Measurements from ENCODE around the gene ASTN2.

The ASTN2 gene

DNA sequence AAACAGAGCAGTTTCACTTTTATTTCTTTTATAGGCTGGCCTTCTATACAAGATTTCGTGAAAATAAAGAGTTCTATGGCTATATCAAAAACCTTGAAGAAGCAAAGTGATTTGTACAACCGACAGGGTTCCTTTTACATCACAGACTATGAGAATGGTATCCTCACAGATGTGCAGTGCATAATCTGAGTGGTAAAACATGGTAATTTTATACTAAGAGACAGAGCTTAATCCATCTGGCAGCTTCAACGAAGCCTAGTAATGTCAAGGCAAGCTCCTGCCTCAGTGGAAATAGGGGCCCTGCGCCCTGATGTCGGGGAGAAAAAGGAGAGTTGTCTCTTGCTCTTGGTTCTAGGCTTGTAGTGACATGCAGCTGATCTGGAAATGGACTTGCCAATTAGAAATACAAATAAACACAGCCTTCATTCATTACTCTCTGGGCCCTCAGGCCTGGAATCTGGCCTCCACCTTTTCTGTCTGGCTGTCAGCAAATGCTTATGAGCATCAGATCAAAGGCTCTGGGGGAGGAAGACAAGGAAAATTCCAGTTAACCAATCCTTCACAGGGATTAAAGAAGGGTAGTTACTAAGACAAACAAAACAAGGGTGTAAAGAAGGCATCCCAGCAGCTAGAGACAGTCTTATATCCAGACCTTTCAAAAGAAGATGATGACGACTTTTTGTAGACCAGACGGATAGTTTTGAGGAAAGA is 761.4 kb downstream of the ASTN2 start:
- TF ChIP-seq Cebpa-rat (IDR thresholded peaks at IDR 0.05) = no peak
- Histone ChIP-seq H3K27me3 (no peaks in the 10 kb centered on the region), H3K36me3 (0 out of 22 replicates have a peak, but pooled peaks cover 0 to 6% (median 0%) of the 10 kb centered on the region in 11 experiments), H4K20me1 (no peaks in the 10 kb centered on the region; a peak in 1 of 22 replicates), H3K4me2 (no peak overlapping the region), H3K9me3 (replicated peaks in 1 of 11) (no peaks in the 10 kb centered on the region), H3K4me3 (no peak overlapping the region), H3K9ac (no peak overlapping the region), H3K4me1 (no peaks in the 10 kb centered on the region), H3K27ac (no peak overlapping the region)

DNA sequence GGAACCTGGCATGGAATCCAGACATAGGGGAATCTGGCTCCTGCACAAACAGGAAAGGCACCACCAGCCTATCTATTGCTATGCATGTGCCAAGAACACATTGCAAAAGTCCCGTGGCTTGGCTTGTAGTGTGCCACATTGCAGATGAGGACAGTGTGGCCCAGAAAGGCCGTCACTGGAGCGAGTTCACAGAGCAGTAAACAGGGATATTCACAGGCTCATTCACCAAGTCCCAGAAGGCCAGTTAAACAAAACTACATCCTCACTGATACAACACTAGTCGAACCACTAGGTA is 767.4 kb downstream of the ASTN2 start:
- H3K9ac ChIP-seq = no peak overlapping the region
- no peak overlapping the region for H3K27ac ChIP-seq
- no peaks in the 10 kb centered on the region for H3K9me3 ChIP-seq (replicated peaks in 1 of 11)
- H4K20me1 ChIP-seq = no peaks in the 10 kb centered on the region; a peak in 3 of 22 replicates
- no peaks in the 10 kb centered on the region for H3K27me3 ChIP-seq
- no peak for TF ChIP-seq Cebpa-rat (IDR thresholded peaks at IDR 0.05)
- 0 out of 22 replicates have a peak, but pooled peaks cover 0 to 6% (median 0%) of the 10 kb centered on the region in 11 experiments for H3K36me3 ChIP-seq
- H3K4me1 ChIP-seq = peaks cover 0 to 7% (median 0%) of the 10 kb centered on the region in 10 experiments; a peak in 2 of 20 replicates
- H3K4me3 ChIP-seq = no peak overlapping the region
- no peak overlapping the region for H3K4me2 ChIP-seq

DNA sequence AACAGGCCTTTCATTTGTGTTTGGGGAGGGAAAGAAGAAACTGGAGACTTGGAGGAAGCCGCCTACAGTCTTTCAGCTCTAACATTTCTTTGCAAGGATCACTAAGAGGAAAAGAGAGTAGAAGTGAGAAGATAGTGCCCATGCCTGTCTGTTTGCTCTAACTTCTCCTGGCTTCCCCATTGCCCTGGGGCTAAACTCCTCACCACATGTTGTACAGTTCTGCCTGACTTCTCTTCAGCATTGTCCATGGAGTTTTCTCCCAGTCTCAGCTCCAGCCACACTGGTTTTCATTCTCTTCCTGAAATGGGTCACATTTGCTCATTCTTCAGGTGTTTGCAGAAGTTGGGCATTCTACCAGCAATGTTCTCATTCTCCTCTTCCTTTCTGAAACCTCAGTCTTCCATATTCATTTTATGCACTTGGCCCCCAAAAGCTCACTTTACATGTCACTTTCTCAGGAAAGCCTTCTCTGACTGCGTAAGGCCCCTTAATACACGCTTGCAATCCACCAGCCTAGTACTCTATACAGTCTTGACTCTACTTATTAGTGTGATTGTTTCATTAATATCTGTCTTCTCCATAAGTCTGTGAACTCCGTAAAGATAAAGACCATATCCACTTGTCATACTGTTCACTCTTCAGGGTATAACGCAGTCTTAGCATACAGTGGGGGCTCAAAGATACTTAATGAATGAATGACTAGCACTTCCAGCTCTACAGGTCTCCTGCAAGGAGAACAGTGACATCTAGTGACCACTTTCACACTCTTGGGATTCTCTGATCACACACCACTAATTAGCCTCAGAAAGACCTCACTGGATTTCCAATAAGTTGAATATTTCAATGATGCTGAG is 768.0 kb downstream of the ASTN2 start:
- Histone ChIP-seq H3K4me3 (no peak overlapping the region), H3K9ac (no peak overlapping the region), H3K27me3 (no peaks in the 10 kb centered on the region), H4K20me1 (no peaks in the 10 kb centered on the region; a peak in 3 of 22 replicates), H3K9me3 (replicated peaks in 1 of 11) (no peaks in the 10 kb centered on the region), H3K27ac (no peak overlapping the region), H3K4me2 (no peak overlapping the region), H3K36me3 (0 out of 22 replicates have a peak, but pooled peaks cover 0 to 6% (median 0%) of the 10 kb centered on the region in 11 experiments), H3K4me1 (peaks cover 0 to 7% (median 0%) of the 10 kb centered on the region in 10 experiments; a peak in 2 of 20 replicates)
- no peak for TF ChIP-seq Cebpa-rat (IDR thresholded peaks at IDR 0.05)

DNA sequence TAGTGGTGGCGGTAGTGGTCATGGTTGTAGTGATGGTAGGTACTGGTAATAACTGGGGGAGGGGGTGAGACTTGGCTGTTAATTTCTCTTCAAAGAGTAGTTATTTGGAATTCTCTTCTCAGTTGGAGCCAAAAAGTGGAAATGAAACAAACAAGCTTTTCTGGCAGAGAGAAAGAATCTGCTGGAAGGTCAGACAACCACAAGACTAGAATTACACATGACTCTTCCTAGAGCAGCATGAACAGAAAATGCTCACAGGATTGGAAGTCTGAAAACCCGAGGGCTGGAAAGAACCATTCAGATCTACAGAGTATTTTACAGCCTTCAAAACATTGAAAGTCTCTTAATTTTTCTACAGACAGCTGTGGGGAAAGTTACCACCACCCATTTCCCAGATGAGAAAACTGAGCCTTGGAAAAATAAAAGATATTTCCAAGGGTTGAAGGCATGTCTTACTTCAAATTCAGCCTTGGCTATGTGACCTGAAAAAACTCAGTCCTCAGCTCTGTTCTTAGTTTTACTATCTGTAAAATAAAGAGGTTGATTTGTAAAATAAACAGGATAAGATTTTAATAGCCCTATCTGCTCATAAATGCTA is 770.7 kb downstream of the ASTN2 start:
- H3K27ac ChIP-seq = no peak overlapping the region
- H3K36me3 ChIP-seq = no peaks in the 10 kb centered on the region
- no peaks in the 10 kb centered on the region; a peak in 2 of 22 replicates for H4K20me1 ChIP-seq
- H3K27me3 ChIP-seq = no peaks in the 10 kb centered on the region
- H3K4me2 ChIP-seq = no peak overlapping the region
- H3K4me3 ChIP-seq = no peak overlapping the region
- H3K9ac ChIP-seq = no peak overlapping the region
- H3K4me1 ChIP-seq = peaks cover 0 to 7% (median 0%) of the 10 kb centered on the region in 10 experiments; a peak in 2 of 20 replicates
- no peaks in the 10 kb centered on the region for H3K9me3 ChIP-seq (replicated peaks in 1 of 11)
- TF ChIP-seq Cebpa-rat (IDR thresholded peaks at IDR 0.05) = no peak

DNA sequence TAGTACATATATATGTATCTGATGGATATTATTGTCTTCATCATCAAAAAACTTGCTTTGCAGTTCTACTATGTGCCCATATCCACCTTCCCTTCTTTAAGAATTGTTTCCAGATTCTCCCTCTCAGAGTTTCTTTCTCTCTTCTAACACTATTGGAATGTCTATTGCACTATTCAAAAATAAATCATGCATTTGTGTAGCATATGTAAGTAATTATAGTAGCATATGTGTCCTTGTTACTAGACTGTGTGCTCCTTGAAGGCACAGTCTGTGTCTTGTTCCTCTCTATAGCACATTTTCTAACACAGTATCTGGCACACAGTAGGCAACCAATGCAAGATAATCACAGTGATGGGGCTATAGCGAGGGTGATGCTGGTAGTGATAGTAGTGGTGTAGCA is 771.2 kb downstream of the ASTN2 start:
- no peak overlapping the region for H3K27ac ChIP-seq

DNA sequence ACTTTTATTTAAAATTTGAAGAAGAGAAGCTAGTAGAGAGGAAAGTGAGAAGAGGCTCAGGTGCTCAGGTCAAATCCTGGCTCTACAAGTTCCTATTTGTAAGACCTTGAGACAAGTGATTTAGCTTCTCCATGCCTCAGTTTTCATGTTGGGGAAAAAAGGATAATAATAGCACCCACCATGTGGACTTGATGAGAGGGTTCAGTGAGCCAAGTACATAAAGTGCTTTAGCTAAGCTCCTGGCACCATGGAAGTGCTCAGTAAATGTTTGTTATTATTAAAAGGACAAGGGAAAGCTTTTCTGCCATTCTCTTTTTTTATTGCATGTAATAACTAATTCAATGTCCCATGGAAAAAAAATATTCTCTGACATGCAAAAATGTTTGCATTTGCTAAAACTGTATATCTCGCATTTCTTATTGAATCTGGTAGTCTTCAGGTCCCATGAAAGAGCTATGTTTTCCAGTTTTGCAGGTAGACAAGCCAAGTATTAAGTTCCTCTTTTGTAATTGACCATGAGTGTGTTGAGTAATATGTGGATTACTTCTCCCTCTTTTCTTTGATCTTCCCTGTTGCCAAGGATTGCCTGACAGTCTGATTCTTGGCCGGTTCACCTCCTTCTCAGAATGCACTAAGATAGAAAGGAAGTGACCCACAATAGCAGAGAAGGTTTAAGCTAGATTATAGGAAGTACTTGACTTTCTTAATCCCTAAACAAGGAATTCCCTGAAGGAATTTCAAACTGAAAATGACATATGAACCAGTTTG is 773.4 kb downstream of the ASTN2 start:
- no peaks in the 10 kb centered on the region for H4K20me1 ChIP-seq
- H3K27me3 ChIP-seq = no peaks in the 10 kb centered on the region
- no peak overlapping the region for H3K4me3 ChIP-seq
- no peak for TF ChIP-seq Cebpa-rat (IDR thresholded peaks at IDR 0.05)
- H3K9me3 ChIP-seq (replicated peaks in 1 of 11) = no peaks in the 10 kb centered on the region
- H3K9ac ChIP-seq = no peak overlapping the region
- no peak overlapping the region for H3K4me2 ChIP-seq
- H3K27ac ChIP-seq = no peak overlapping the region
- no peaks in the 10 kb centered on the region for H3K36me3 ChIP-seq
- peaks cover 0 to 7% (median 0%) of the 10 kb centered on the region in 10 experiments; a peak in 2 of 20 replicates for H3K4me1 ChIP-seq

More for the DNA sequence above, 771.2 kb downstream of the ASTN2 start:
- no peak for TF ChIP-seq Cebpa-rat (IDR thresholded peaks at IDR 0.05)
- H3K4me1 ChIP-seq = peaks cover 0 to 7% (median 0%) of the 10 kb centered on the region in 10 experiments; a peak in 2 of 20 replicates
- no peaks in the 10 kb centered on the region for H3K27me3 ChIP-seq
- H3K9me3 ChIP-seq (replicated peaks in 1 of 11) = no peaks in the 10 kb centered on the region
- no peaks in the 10 kb centered on the region for H3K36me3 ChIP-seq
- H3K4me3 ChIP-seq = no peak overlapping the region
- no peaks in the 10 kb centered on the region; a peak in 2 of 22 replicates for H4K20me1 ChIP-seq
- H3K9ac ChIP-seq = no peak overlapping the region
- no peak overlapping the region for H3K4me2 ChIP-seq

DNA sequence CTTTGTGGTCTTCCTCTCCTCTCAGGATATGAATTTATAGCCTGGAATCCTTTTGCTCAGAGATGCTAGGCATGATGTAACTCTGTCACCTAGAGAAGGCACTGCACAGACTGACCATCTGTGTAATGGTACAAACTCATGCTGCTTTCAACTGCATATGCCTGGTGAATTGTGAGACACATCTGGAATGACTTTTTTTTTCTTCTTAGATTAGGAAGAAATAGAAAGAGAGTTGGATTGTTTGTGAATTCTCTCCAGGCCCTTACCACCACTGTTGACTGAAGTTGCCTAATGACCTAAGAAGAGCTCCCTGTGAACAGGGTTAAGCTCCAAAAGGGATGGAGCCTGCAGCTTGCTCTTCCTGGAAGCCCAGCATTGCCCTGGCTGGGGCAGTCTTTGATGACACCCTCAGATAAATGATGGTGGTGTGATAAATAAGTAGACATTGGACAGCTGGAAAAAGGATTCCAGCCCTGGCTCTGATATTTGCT is 775.6 kb downstream of the ASTN2 start:
- H3K9me3 ChIP-seq (replicated peaks in 1 of 11) = no peaks in the 10 kb centered on the region
- TF ChIP-seq Cebpa-rat (IDR thresholded peaks at IDR 0.05) = no peak
- H3K27ac ChIP-seq = no peak overlapping the region
- H4K20me1 ChIP-seq = no peaks in the 10 kb centered on the region
- H3K4me3 ChIP-seq = no peak overlapping the region
- peaks cover 0 to 5% (median 0%) of the 10 kb centered on the region in 10 experiments; a peak in 2 of 20 replicates for H3K4me1 ChIP-seq
- H3K4me2 ChIP-seq = no peak overlapping the region
- no peak overlapping the region for H3K9ac ChIP-seq
- H3K36me3 ChIP-seq = no peaks in the 10 kb centered on the region
- H3K27me3 ChIP-seq = no peaks in the 10 kb centered on the region

DNA sequence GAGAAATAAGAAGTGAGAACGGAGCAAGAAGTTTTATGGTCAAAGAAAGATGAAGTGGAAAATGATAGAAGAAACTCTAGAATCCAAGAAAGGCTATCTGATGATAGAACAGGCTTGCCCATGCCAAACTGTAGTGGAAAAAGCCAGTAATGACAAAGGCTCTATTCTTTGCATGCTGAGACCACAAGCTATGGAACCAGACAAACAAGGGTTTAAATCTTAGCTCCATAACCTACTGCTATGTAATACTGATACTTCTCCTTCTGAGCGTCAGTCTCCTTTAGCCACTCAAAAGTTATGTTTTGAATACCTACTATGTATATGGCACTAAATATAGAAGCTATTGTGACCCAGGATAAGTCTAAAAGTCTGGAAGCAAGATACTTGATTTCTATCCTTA is 778.9 kb downstream of the ASTN2 start:
- Histone ChIP-seq H3K36me3 (no peaks in the 10 kb centered on the region), H3K4me1 (0 out of 20 replicates have a peak, but pooled peaks cover 0 to 6% (median 0%) of the 10 kb centered on the region in 10 experiments), H3K27me3 (no peaks in the 10 kb centered on the region), H3K9me3 (replicated peaks in 1 of 11) (no peaks in the 10 kb centered on the region), H3K9ac (no peak overlapping the region), H3K4me2 (no peak overlapping the region), H3K4me3 (no peak overlapping the region), H4K20me1 (no peaks in the 10 kb centered on the region), H3K27ac (no peak overlapping the region)
- TF ChIP-seq Cebpa-rat (IDR thresholded peaks at IDR 0.05) = no peak

Measured in BLaER1 treated with 17β-estradiol and CSF1 and Interleukin-3, amounts not matched to agents 10 nM and 100 nM (cell line).